ENCODE results near the gene MAFF. TPM values are rescaled to one million over a fixed set of nuclear protein-coding genes. Genes with fewer than 3 reads are reported as not detected.

MAFF gene
- total and polyA plus RNA-seq, 2 donors from 2014 or later: 2.2 to 23.4 TPM

DNA sequence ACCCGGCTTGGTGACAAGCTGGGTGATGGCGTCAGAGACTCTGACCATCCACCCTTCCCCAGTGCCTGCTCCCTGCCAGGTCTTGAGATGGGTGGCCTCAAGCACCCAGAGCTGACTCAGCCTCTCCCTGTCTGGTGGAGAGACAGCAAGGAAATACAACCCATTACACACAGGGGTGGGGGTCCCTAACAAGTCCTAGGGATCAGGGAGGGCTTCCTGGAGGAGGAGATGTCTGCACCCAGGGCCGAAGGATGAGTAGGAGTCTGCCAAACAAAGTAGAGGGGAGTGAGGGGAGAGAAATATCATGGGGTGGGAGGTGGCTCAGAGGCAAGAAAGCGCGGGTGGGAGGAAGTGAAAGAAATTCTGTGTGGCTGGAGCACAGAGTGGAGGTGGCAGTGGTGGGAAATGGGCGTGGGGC is 6.8 kb downstream of the MAFF start:
- intact Hi-C loops (cut with DNase I): no loop called here

DNA sequence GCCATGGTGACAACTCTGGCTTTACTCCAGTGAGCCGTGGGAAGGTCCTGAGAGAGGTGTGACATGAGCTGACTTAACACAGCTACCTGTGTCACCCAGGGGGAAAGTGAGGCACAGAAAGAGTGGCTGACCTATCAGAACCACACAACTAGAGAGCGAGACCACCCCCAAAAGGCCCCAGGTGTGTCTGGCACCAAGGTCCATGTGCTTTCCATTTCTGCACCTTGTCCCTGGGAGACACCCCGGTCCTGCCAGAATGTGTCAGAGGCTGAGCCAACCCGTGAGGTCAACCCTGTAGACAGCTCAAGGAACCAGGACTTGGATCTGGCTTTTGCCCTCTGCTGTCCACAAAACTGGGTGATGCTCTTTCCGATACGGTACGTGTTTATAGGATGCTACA is 9.8 kb downstream of the MAFF start:
- intact Hi-C loops (cut with DNase I): no loop called here
- H3K9me3 ChIP-seq (ENCODE audit: control insufficient read depth in 2 of 3, insufficient read depth in 1 of 3, low read length in 3 of 3): no peaks in the 10 kb centered on the region

More for the DNA sequence above, 6.8 kb downstream of the MAFF start:
- DNase-seq: no peak
- no peaks in the 10 kb centered on the region for H3K36me3 ChIP-seq (ENCODE audit: control insufficient read depth in 2 of 3, insufficient read depth in 3 of 3, low read length in 3 of 3)
- TF ChIP-seq, protein P1, sequence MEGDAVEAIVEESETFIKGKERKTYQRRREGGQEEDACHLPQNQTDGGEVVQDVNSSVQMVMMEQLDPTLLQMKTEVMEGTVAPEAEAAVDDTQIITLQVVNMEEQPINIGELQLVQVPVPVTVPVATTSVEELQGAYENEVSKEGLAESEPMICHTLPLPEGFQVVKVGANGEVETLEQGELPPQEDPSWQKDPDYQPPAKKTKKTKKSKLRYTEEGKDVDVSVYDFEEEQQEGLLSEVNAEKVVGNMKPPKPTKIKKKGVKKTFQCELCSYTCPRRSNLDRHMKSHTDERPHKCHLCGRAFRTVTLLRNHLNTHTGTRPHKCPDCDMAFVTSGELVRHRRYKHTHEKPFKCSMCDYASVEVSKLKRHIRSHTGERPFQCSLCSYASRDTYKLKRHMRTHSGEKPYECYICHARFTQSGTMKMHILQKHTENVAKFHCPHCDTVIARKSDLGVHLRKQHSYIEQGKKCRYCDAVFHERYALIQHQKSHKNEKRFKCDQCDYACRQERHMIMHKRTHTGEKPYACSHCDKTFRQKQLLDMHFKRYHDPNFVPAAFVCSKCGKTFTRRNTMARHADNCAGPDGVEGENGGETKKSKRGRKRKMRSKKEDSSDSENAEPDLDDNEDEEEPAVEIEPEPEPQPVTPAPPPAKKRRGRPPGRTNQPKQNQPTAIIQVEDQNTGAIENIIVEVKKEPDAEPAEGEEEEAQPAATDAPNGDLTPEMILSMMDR (IDR thresholded peaks at IDR 0.05; ENCODE audit: borderline replicate concordance, extremely low read depth, insufficient read depth): no peak
- H3K27ac ChIP-seq (ENCODE audit: low read depth in 2 of 2, low read length in 2 of 2): no peak overlapping the region
- no peak for FAIRE-seq
- H3K4me1 ChIP-seq (ENCODE audit: control insufficient read depth in 2 of 3, insufficient read depth in 2 of 3, low read depth in 1 of 3, low read length in 3 of 3): peaks cover 0 to 11% (median 0%) of the 10 kb centered on the region in 3 donors
- no peaks in the 10 kb centered on the region for H3K27me3 ChIP-seq (ENCODE audit: control insufficient read depth, insufficient read depth, low read length)
- H3K9ac ChIP-seq (ENCODE audit: low read length in 3 of 3): no peak overlapping the region
- no peak overlapping the region for H3K4me3 ChIP-seq (ENCODE audit: low read length in 3 of 3)
- H3K9me3 ChIP-seq (ENCODE audit: control insufficient read depth in 2 of 3, insufficient read depth in 1 of 3, low read length in 3 of 3): no peaks in the 10 kb centered on the region

DNA sequence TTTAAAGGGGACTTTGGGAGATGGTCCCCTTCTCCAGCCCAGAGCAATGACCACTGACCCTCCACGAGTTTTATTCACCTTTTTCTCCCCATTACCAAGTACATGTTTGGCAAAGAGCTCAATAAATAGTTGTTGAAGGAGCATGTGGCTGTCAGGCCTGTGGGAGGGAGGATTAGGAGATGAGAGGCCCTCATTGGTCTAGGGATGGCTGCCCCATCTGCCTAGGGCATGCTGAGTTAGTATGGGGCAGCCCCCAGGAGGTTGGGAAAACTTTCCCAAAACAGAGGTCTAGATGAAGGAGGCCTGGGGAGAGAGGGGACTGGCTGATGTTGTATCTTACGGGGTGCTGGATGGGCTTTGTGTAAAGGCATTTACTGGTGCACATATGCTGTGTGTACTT is 10.6 kb downstream of the MAFF start:
- no peak for DNase-seq
- Histone ChIP-seq H3K4me3 (ENCODE audit: low read length in 3 of 3) (no peak overlapping the region), H3K27ac (ENCODE audit: low read depth in 2 of 2, low read length in 2 of 2) (no peak overlapping the region), H3K36me3 (ENCODE audit: control insufficient read depth in 2 of 3, insufficient read depth in 3 of 3, low read length in 3 of 3) (no peaks in the 10 kb centered on the region), H3K4me1 (ENCODE audit: control insufficient read depth in 2 of 3, insufficient read depth in 2 of 3, low read depth in 1 of 3, low read length in 3 of 3) (peaks cover 0 to 6% (median 0%) of the 10 kb centered on the region in 3 donors), H3K27me3 (ENCODE audit: control insufficient read depth, insufficient read depth, low read length) (no peaks in the 10 kb centered on the region), H3K9me3 (ENCODE audit: control insufficient read depth in 2 of 3, insufficient read depth in 1 of 3, low read length in 3 of 3) (no peaks in the 10 kb centered on the region), H3K9ac (ENCODE audit: low read length in 3 of 3) (no peak overlapping the region)
- intact Hi-C loops (cut with DNase I): no loop called here
- TF ChIP-seq, protein P1 (IDR thresholded peaks at IDR 0.05; ENCODE audit: borderline replicate concordance, extremely low read depth, insufficient read depth): no peak
- no peak for FAIRE-seq

More for the DNA sequence above, 9.8 kb downstream of the MAFF start:
- no peak for DNase-seq
- no peak overlapping the region for H3K4me3 ChIP-seq (ENCODE audit: low read length in 3 of 3)
- TF ChIP-seq, protein P1 (IDR thresholded peaks at IDR 0.05; ENCODE audit: borderline replicate concordance, extremely low read depth, insufficient read depth): no peak
- no peak for FAIRE-seq
- H3K4me1 ChIP-seq (ENCODE audit: control insufficient read depth in 2 of 3, insufficient read depth in 2 of 3, low read depth in 1 of 3, low read length in 3 of 3): peaks cover 0 to 6% (median 0%) of the 10 kb centered on the region in 3 donors
- H3K9ac ChIP-seq (ENCODE audit: low read length in 3 of 3): no peak overlapping the region
- H3K27ac ChIP-seq (ENCODE audit: low read depth in 2 of 2, low read length in 2 of 2): no peak overlapping the region
- H3K27me3 ChIP-seq (ENCODE audit: control insufficient read depth, insufficient read depth, low read length): no peaks in the 10 kb centered on the region
- H3K36me3 ChIP-seq (ENCODE audit: control insufficient read depth in 2 of 3, insufficient read depth in 3 of 3, low read length in 3 of 3): no peaks in the 10 kb centered on the region

Measured in kidney (tissue), 14 donors.